ENCODE data around the gene B9D2. TPM values are rescaled to one million over a fixed set of nuclear protein-coding genes. Genes with fewer than 3 reads are reported as not detected.
A peak's percentile ranks its signal among the peaks of the same experiment; 100 is the strongest.

The B9D2 gene
- total and polyA plus RNA-seq, 10 donors: 7.5 to 11.9 (median 8.7) TPM

GRCh38 chr19:41341669-41342490 lies 22.1 kb downstream of the B9D2 start:
- 69 to 78% (median 75%) methylated on average over 18 to 20 of the region's 20 CpGs for WGBS, 5 donors
- H3K4me1 ChIP-seq: peaks cover 7 to 100% (median 34%) of the 10 kb centered on the region in 6 donors
- H3K36me3 ChIP-seq: peaks cover 4 to 100% (median 88%) of the 10 kb centered on the region in 6 donors
- peak overlapping the region in 3 of 8 donors; percentile 7 to 38 (median 10) for H3K4me3 ChIP-seq
- H3K27me3 ChIP-seq (replicated peaks in 1 of 7): no peaks in the 10 kb centered on the region
- intact Hi-C loops (cut with DNase I; ENCODE audit: low total_unique reads): no loop called here
- peak overlapping the region in 7 of 8 donors; percentile 39 to 80 (median 56) for H3K27ac ChIP-seq
- DNase-seq: peak; percentile 82
- TF ChIP-seq CTCF (IDR thresholded peaks at IDR 0.05 in 8 of 11, conservative IDR thresholded peaks at IDR 0.05 in 3 of 11) (peak in 1 of 11 experiments; percentile 12), POLR2AphosphoS5 (IDR thresholded peaks at IDR 0.05) (peak in 1 of 3 donors; percentile 63), POLR2A (IDR thresholded peaks at IDR 0.05) (no peak)
- no peaks in the 10 kb centered on the region for H3K9me3 ChIP-seq

GRCh38 chr19:41339936-41340335 lies 24.0 kb downstream of the B9D2 start:
- TF ChIP-seq CTCF (IDR thresholded peaks at IDR 0.05 in 8 of 11, conservative IDR thresholded peaks at IDR 0.05 in 3 of 11) (no peak), POLR2A (IDR thresholded peaks at IDR 0.05) (no peak), POLR2AphosphoS5 (IDR thresholded peaks at IDR 0.05) (no peak)
- H3K36me3 ChIP-seq: peaks cover 4 to 100% (median 73%) of the 10 kb centered on the region in 6 donors

GRCh38 chr19:41335467-41335866 lies 28.5 kb downstream of the B9D2 start:
- WGBS, 5 donors: 88 to 99% (median 95%) methylated on average over 7 to 10 of the region's 10 CpGs
- no peaks in the 10 kb centered on the region for H3K9me3 ChIP-seq
- peak overlapping the region in 1 of 8 donors; percentile 53 for H3K4me3 ChIP-seq
- intact Hi-C loops (cut with DNase I; ENCODE audit: low total_unique reads): no loop called here
- H3K27ac ChIP-seq: peak overlapping the region in 7 of 8 donors; percentile 66 to 94 (median 84)
- no peaks in the 10 kb centered on the region for H3K27me3 ChIP-seq (replicated peaks in 1 of 7)
- TF ChIP-seq POLR2AphosphoS5 (IDR thresholded peaks at IDR 0.05) (peak in 1 of 3 donors; percentile 1), POLR2A (IDR thresholded peaks at IDR 0.05) (no peak), CTCF (IDR thresholded peaks at IDR 0.05 in 8 of 11, conservative IDR thresholded peaks at IDR 0.05 in 3 of 11) (no peak)
- DNase-seq: no peak
- peaks cover 0 to 100% (median 66%) of the 10 kb centered on the region in 6 donors for H3K36me3 ChIP-seq
- H3K4me1 ChIP-seq: peaks cover 9 to 100% (median 45%) of the 10 kb centered on the region in 6 donors

More at GRCh38 chr19:41339936-41340335, 24.0 kb downstream of the B9D2 start:
- Histone ChIP-seq H3K9me3 (no peaks in the 10 kb centered on the region), H3K4me3 (no peak overlapping the region), H3K27ac (no peak overlapping the region), H3K27me3 (replicated peaks in 1 of 7) (no peaks in the 10 kb centered on the region), H3K4me1 (peaks cover 14 to 100% (median 48%) of the 10 kb centered on the region in 6 donors)
- intact Hi-C loops (cut with DNase I; ENCODE audit: low total_unique reads): no loop called here
- no peak for DNase-seq
- WGBS, 5 donors: 89 to 98% (median 96%) methylated on average over 5 of the region's 5 CpGs

GRCh38 chr19:41334793-41335192 lies 29.2 kb downstream of the B9D2 start:
- peak overlapping the region; percentile 45 to 94 (median 82) for H3K27ac ChIP-seq

More at GRCh38 chr19:41334793-41335192, 29.2 kb downstream of the B9D2 start:
- Histone ChIP-seq H3K27me3 (replicated peaks in 1 of 7) (no peaks in the 10 kb centered on the region), H3K9me3 (no peaks in the 10 kb centered on the region), H3K4me3 (peak overlapping the region in 3 of 8 donors; percentile 1 to 53 (median 21)), H3K36me3 (peaks cover 0 to 100% (median 64%) of the 10 kb centered on the region in 6 donors), H3K4me1 (peaks cover 9 to 100% (median 51%) of the 10 kb centered on the region in 6 donors)
- TF ChIP-seq POLR2AphosphoS5 (IDR thresholded peaks at IDR 0.05): peak in 1 of 3 donors; percentile 49
- no peak for TF ChIP-seq CTCF (IDR thresholded peaks at IDR 0.05 in 8 of 11, conservative IDR thresholded peaks at IDR 0.05 in 3 of 11)
- TF ChIP-seq POLR2A (IDR thresholded peaks at IDR 0.05): no peak
- intact Hi-C loops (cut with DNase I; ENCODE audit: low total_unique reads): no loop called here
- DNase-seq: no peak
- WGBS, 5 donors: 11 to 31% (median 20%) methylated on average over 5 of the region's 5 CpGs

Measured in spleen (tissue), 11 donors.